Left ventricle myocardium superior (tissue), 1 donor: ENCODE data around the gene QRFPR. TPM values are rescaled to one million over a fixed set of nuclear protein-coding genes. Genes with fewer than 3 reads are reported as not detected.

Experiments
- ATAC-seq: fragments of 200-7000 bp; cut with Tn5 transposase; one replicate; pipeline ENCODE4 v1.9.1; 2020; ENCODE audit warnings: mild to moderate bottlenecking, moderate library complexity
- DNase-seq: peaks from one replicate; pipeline ENCODE4 v3.0.0-alpha.2; 2020
- intact Hi-C: fragments of 100-400 bp; cut with micrococcal nuclease; formaldehyde crosslinking; loops from one replicate; pipeline ENCODE4 v1.11.0; 2022
- total RNA-seq: library from RNA; stranded (reverse); fragmentation: NEBNext Ultra II Directional; extraction: Animal tissue kit (Norgen Biotek cat#: 25700); gene quantifications from one replicate; pipeline ENCODE4 v1.2.1, GENCODE V29; 2021
- donor health status: DM: no; HTN: yes; CAD: no; lungs with severe emphysema.

The QRFPR gene
- total RNA-seq, 1 donor from 2014 or later, result 2.6 TPM

DNA sequence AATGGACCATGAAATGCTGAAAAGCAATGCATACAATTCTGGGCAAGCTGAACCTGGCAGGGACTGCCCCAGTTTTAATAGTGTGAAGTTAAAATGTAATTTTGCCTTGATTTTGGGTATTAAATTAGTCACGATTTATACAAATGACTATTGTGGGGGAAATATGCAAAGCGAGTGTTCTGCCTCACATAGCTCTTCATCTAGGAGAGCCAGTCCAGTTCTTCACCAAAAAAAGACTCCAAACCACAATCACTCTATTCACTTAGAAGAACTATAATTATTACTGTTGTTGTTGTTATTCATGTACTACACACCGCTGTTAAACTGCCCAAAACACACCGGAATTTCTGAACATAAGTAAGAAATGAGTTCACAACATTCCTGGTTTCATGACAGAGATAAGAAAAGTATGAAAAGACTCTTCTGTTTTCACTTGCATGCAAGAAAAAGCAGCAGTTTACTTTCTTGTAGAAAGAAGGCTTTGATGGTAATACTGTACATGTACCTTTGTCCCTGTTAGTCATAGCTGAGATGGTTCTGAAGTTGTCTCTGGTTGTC is 101.9 kb downstream of the QRFPR start:
- DNase-seq, result no peak
- intact Hi-C loops, result no loop called here
- ATAC-seq, result no peak

Other genes with a start within 250 kb of the QRFPR start
- gene TNIP3, start 216.7 kb downstream of the QRFPR start, total RNA-seq, result not detected